Gastrocnemius medialis (tissue), 4 donors: ENCODE data around the gene SASH1. TPM values are rescaled to one million over a fixed set of nuclear protein-coding genes. Genes with fewer than 3 reads are reported as not detected.

Source experiments
- ATAC-seq, 2 donors: fragments of 150-250 bp; one replicate each; pipeline ENCODE4 v1.9.1; 2016
- DNase-seq, 2 donors: peaks; one replicate each; pipeline ENCODE4 v3.0.0-alpha.2; 2019
- H3K27ac ChIP-seq, 4 donors: fragments of 200-600 bp; sonication (generic); 1 replicate in 1 of 4; 2 replicates in 3 of 4; pipeline ENCODE4 v1.5.1; 2016 to 2018; ENCODE audit warnings: mild to moderate bottlenecking in 2 of 4, moderate library complexity in 1 of 4
- H3K27me3 ChIP-seq, 3 donors: fragments of 200-600 bp; sonication (generic) in 2 of 3; 1 replicate in 1 of 3; 2 replicates in 2 of 3; pipeline versions ENCODE4 v1.5.1 to v1.6.0; 2016 to 2019; ENCODE audit warnings: mild to moderate bottlenecking in 1 of 3, moderate library complexity in 1 of 3
- H3K36me3 ChIP-seq, 2 donors: fragments of 200-600 bp; sonication (generic) in 1 of 2; one replicate each; pipeline ENCODE4 v1.5.1; 2017 to 2018
- H3K4me1 ChIP-seq, 2 donors: fragments of 200-600 bp; sonication (generic) in 1 of 2; one replicate each; pipeline ENCODE4 v1.5.1; 2016 to 2017; ENCODE audit warnings: mild to moderate bottlenecking in 2 of 2
- H3K4me3 ChIP-seq, 4 donors: fragments of 200-600 bp; sonication (generic) in 3 of 4; 1 replicate in 1 of 4; 2 replicates in 3 of 4; pipeline ENCODE4 v1.5.1; 2016 to 2019; ENCODE audit warnings: mild to moderate bottlenecking in 2 of 4
- H3K9me3 ChIP-seq, 3 donors: fragments of 200-600 bp; sonication (generic) in 2 of 3; 1 replicate in 1 of 3; 2 replicates in 2 of 3; pipeline ENCODE4 v1.5.1; 2016 to 2019
- POLR2A ChIP-seq, 2 donors: fragments of 450-650 bp; IDR thresholded peaks; one replicate each; pipeline ENCODE4 v1.6.1; 2017; ENCODE audit warnings: antibody characterized with exemption in 2 of 2, mild to moderate bottlenecking in 2 of 2, moderate library complexity in 2 of 2
- in situ Hi-C, 4 donors: fragments of 200-750 bp; cut with MboI; loops; one replicate each; pipeline versions ENCODE4 v1.15.0 to v1.8.0; 2017; ENCODE audit warnings: low sequenced_read_pairs in 4 of 4
- intact Hi-C: fragments of 100-400 bp; cut with DNase I; formaldehyde crosslinking; loops from one replicate; pipeline ENCODE4 v1.15.1; 2023; ENCODE audit warnings: low total_unique reads
- total RNA-seq, 4 donors: library from RNA; depleted of rRNA; stranded (reverse); fragments of >200 nt; gene quantifications; one replicate each; pipeline versions ENCODE4 v1.1.0 to v1.2.3, GENCODE V29; 2016
- TF ChIP-seq, protein P1 (sequence below), 5 experiments: fragments of 450-650 bp in 3 of 5; fragments of 200-600 bp in 2 of 5; sonication (generic) in 2 of 5; IDR thresholded peaks in 4 of 5; conservative IDR thresholded peaks in 1 of 5; 1 replicate in 4 of 5; 2 replicates in 1 of 5; pipeline ENCODE4 v1.5.1; 2016 to 2019; ENCODE audit warnings: antibody characterized with exemption in 5 of 5, mild to moderate bottlenecking in 3 of 5, moderate library complexity in 3 of 5

The SASH1 gene
- total RNA-seq, 4 donors from 2014 or later: 28.2 to 42.4 (median 35.4) TPM

DNA sequence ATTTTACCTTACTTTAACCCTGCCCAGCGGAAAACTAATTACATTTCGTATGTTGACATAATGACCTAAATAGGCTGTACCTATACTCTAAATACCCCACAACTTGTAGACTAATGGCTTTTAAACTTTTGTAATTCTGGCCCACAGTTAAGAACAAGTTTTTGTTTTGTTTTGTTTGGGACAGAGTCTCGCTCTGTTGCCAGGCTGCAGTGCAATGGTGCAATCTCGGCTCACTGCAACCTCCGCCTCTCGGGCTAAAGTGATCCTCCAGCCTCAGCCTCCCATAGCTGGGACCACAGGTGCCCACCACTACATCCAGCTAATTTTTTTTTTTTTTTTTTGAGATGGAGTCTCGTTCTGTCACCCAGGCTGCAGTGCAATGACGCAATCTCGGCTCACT lies 5.7 kb upstream of the SASH1 start:
- ATAC-seq (no peak), DNase-seq (no peak)
- no peak for TF ChIP-seq POLR2A (IDR thresholded peaks at IDR 0.05)
- TF ChIP-seq, protein P1, sequence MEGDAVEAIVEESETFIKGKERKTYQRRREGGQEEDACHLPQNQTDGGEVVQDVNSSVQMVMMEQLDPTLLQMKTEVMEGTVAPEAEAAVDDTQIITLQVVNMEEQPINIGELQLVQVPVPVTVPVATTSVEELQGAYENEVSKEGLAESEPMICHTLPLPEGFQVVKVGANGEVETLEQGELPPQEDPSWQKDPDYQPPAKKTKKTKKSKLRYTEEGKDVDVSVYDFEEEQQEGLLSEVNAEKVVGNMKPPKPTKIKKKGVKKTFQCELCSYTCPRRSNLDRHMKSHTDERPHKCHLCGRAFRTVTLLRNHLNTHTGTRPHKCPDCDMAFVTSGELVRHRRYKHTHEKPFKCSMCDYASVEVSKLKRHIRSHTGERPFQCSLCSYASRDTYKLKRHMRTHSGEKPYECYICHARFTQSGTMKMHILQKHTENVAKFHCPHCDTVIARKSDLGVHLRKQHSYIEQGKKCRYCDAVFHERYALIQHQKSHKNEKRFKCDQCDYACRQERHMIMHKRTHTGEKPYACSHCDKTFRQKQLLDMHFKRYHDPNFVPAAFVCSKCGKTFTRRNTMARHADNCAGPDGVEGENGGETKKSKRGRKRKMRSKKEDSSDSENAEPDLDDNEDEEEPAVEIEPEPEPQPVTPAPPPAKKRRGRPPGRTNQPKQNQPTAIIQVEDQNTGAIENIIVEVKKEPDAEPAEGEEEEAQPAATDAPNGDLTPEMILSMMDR (IDR thresholded peaks at IDR 0.05 in 4 of 5, conservative IDR thresholded peaks at IDR 0.05 in 1 of 5): no peak
- Histone ChIP-seq H3K9me3 (no peaks in the 10 kb centered on the region), H3K27me3 (no peaks in the 10 kb centered on the region), H3K36me3 (no peaks in the 10 kb centered on the region), H3K27ac (no peak overlapping the region), H3K4me3 (no peak overlapping the region), H3K4me1 (peaks cover 4 to 7% of the 10 kb centered on the region in 2 donors)
- in situ Hi-C loops: no loop called here
- intact Hi-C loops: no loop called here

DNA sequence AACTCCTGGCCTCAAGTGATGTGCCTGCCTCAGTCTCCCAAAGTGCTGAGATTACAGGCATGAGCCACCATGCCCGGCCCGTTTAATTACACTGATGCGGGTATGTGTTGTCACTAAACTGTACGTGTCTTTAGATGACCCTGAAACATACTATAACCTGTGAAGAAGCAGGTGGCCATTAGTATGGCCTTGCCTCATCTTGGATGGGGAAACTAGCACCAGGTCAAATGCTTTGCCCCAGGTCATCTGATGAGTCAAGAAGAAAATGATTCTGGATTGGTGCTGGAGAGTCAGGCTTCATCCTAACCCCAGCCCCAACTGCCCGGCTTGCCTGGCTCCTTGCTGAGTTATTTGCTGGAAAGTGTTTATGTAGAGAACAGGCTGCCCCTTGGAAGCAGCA lies 2.9 kb upstream of the SASH1 start:
- ATAC-seq: no peak
- DNase-seq: no peak
- Histone ChIP-seq H3K27ac (no peak overlapping the region), H3K9me3 (no peaks in the 10 kb centered on the region), H3K27me3 (peaks cover 0 to 6% (median 0%) of the 10 kb centered on the region in 3 donors), H3K36me3 (no peaks in the 10 kb centered on the region), H3K4me1 (peaks cover 4 to 7% of the 10 kb centered on the region in 2 donors), H3K4me3 (no peak overlapping the region)
- intact Hi-C loops (loop anchor here (5.0 kb wide), 2 partner anchors 123 to 173 kb away; no protein-coding TSS in a partner anchor), in situ Hi-C loops (no loop called here)
- TF ChIP-seq, protein P1 (IDR thresholded peaks at IDR 0.05 in 4 of 5, conservative IDR thresholded peaks at IDR 0.05 in 1 of 5): no peak
- TF ChIP-seq POLR2A (IDR thresholded peaks at IDR 0.05): no peak

GRCh38 chr6:148340586-148341297 lies 1.9 kb upstream of the SASH1 start:
- intact Hi-C loops: loop anchor here (5.0 kb wide), 2 partner anchors 122 to 172 kb away; no protein-coding TSS in a partner anchor

DNA sequence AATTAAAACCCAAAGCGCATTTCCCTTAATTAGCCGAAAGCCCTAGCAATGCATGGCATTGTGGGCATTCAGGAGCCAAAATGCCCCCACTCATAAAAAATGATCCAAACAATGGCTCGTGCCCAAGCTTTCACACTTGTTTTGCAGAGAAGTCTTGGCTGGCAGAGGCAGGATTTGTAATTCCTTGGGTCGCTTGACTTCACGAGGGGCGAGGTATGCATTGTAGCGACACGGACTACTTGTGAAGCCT lies 613 bp upstream of the SASH1 start:
- intact Hi-C loops: loop anchor here (5.0 kb wide), 2 partner anchors 120 to 170 kb away; no protein-coding TSS in a partner anchor
- peak; percentile 5 to 10 for ATAC-seq
- DNase-seq: no peak
- no peaks in the 10 kb centered on the region for H3K36me3 ChIP-seq
- H3K27ac ChIP-seq: peak overlapping the region; percentile 79 to 84 (median 82)
- in situ Hi-C loops: no loop called here
- peak overlapping the region; percentile 62 to 67 (median 64) for H3K4me3 ChIP-seq
- H3K27me3 ChIP-seq: peaks cover 0 to 6% (median 0%) of the 10 kb centered on the region in 3 donors
- H3K4me1 ChIP-seq: peaks cover 4 to 7% of the 10 kb centered on the region in 2 donors
- H3K9me3 ChIP-seq: no peaks in the 10 kb centered on the region
- TF ChIP-seq, protein P1 (IDR thresholded peaks at IDR 0.05 in 4 of 5, conservative IDR thresholded peaks at IDR 0.05 in 1 of 5): no peak
- TF ChIP-seq POLR2A (IDR thresholded peaks at IDR 0.05): no peak

More at GRCh38 chr6:148340586-148341297, 1.9 kb upstream of the SASH1 start:
- Histone ChIP-seq H3K27me3 (peaks cover 0 to 6% (median 0%) of the 10 kb centered on the region in 3 donors), H3K9me3 (no peaks in the 10 kb centered on the region), H3K36me3 (no peaks in the 10 kb centered on the region), H3K4me1 (peaks cover 4 to 7% of the 10 kb centered on the region in 2 donors), H3K4me3 (no peak overlapping the region), H3K27ac (peak overlapping the region in 2 of 4 donors; percentile 79 to 83)
- TF ChIP-seq, protein P1 (IDR thresholded peaks at IDR 0.05 in 4 of 5, conservative IDR thresholded peaks at IDR 0.05 in 1 of 5): no peak
- no peak for TF ChIP-seq POLR2A (IDR thresholded peaks at IDR 0.05)
- DNase-seq (no peak), ATAC-seq (no peak)
- in situ Hi-C loops: no loop called here
